ENCODE results near the gene OSBPL10. TPM values are rescaled to one million over a fixed set of nuclear protein-coding genes. Genes with fewer than 3 reads are reported as not detected.
"Not testable (repeated sequence)": the region's sequence is repeated elsewhere in the genome, so short reads cannot be mapped to it uniquely, and the experiment has no call there.

Gene OSBPL10
- total RNA-seq, 1 donor: 15.0 TPM

DNA sequence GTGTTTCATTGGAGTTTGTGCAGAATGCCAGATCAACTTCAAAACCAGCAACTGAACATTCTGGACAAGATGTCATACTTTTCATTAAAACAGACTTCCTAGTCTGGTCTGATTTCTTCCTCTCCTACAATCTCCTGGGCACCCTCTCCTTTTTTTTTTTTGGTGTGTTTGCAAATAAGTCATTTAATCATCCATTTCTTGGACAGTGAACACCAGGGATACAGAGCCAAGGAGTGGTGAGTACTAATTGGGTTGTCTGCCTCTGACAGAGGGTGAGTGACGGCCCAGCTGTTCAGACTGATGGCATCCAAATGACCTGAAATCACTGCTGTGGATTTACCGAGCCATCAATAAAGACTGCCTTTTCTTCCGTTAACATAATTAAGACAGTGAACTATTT, 290.3 kb downstream of the OSBPL10 start:
- no peak for DNase-seq (ENCODE audit: low read depth)
- H3K4me3 ChIP-seq (ENCODE audit: low read depth, low read length): no peak overlapping the region
- TF ChIP-seq, protein P1, sequence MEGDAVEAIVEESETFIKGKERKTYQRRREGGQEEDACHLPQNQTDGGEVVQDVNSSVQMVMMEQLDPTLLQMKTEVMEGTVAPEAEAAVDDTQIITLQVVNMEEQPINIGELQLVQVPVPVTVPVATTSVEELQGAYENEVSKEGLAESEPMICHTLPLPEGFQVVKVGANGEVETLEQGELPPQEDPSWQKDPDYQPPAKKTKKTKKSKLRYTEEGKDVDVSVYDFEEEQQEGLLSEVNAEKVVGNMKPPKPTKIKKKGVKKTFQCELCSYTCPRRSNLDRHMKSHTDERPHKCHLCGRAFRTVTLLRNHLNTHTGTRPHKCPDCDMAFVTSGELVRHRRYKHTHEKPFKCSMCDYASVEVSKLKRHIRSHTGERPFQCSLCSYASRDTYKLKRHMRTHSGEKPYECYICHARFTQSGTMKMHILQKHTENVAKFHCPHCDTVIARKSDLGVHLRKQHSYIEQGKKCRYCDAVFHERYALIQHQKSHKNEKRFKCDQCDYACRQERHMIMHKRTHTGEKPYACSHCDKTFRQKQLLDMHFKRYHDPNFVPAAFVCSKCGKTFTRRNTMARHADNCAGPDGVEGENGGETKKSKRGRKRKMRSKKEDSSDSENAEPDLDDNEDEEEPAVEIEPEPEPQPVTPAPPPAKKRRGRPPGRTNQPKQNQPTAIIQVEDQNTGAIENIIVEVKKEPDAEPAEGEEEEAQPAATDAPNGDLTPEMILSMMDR (IDR thresholded peaks at IDR 0.05; ENCODE audit: insufficient read depth, low read length): no peak

DNA sequence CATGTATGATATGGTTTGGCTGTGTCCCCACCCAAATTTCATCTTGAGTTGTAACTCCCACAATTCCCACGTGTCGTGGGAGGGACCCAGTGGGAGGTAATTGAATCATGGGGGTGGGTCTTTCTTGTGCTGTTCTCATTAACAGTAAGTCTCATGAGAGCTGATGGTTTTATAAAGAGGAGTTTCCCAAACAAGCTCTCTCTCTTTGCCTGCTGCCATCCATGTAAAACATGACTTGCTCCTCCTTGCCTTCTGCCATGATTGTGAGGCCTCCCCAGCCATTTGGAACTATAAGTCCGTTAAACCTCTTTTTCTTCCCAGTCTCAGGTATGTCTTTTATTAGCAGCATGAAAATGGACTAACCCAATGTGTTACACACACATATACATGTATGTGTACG, 291.5 kb downstream of the OSBPL10 start:
- DNase-seq (ENCODE audit: low read depth); H3K4me3 ChIP-seq (ENCODE audit: low read depth, low read length): not testable (repeated sequence)

DNA sequence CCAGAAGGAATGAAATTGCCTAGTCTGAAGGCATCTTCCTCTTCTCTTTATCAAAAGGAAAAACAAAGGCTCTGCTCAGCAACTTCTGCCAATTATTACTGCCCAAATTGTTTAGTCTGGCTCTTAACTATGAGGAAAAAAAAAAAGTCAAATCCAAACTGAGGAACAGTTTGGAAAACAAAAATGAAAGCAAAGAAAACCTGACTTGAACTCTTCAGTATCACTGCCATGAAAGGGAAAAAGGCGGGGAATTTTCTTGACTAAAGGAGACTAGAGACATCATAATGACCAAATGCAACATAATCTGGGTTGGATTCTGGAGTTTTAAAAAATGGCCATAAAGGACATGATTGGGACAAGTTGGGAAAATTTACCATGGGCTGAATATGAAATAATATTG, 292.1 kb downstream of the OSBPL10 start:
- no peak for DNase-seq (ENCODE audit: low read depth)
- H3K4me3 ChIP-seq (ENCODE audit: low read depth, low read length): no peak overlapping the region
- TF ChIP-seq, protein P1 (IDR thresholded peaks at IDR 0.05; ENCODE audit: insufficient read depth, low read length): no peak

DNA sequence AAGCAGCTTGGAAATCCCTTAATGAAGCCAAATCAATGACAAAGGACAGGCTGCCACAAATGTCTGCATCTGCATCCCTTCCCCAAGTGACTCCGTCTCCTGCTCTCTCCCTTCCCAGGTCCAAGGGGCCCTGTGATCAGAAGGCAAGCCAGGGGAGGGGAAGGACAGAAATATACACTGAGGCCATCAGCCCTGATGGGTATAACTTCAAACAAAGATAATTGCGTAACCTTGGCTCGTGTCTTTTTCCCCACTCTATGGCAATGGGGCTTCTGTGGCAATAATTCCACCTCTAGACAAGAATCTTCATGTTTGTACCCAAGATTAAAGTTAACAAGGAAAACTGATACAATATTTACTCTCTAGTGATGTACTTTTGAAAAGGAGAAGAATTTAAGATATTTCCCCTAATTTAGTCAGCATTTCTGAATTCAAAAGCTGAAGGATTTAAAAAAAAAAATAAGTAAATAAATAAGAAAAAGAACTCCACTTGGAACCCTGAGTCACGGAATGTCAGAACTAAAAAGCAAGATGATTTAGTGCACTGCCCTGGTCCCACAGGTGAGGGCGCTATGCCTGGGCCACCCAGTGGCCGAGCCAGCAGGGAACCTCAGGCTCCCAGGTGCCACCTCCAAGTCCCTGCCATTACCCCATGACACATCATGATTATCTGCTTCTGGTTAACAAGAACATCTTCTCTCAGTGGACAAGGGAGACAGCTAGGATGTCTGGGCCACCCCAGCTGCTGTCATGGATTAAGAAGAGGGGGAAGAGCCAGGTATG, 293.9 kb downstream of the OSBPL10 start:
- H3K4me3 ChIP-seq (ENCODE audit: low read depth, low read length): no peak overlapping the region
- DNase-seq (ENCODE audit: low read depth): no peak
- TF ChIP-seq, protein P1 (IDR thresholded peaks at IDR 0.05; ENCODE audit: insufficient read depth, low read length): no peak

DNA sequence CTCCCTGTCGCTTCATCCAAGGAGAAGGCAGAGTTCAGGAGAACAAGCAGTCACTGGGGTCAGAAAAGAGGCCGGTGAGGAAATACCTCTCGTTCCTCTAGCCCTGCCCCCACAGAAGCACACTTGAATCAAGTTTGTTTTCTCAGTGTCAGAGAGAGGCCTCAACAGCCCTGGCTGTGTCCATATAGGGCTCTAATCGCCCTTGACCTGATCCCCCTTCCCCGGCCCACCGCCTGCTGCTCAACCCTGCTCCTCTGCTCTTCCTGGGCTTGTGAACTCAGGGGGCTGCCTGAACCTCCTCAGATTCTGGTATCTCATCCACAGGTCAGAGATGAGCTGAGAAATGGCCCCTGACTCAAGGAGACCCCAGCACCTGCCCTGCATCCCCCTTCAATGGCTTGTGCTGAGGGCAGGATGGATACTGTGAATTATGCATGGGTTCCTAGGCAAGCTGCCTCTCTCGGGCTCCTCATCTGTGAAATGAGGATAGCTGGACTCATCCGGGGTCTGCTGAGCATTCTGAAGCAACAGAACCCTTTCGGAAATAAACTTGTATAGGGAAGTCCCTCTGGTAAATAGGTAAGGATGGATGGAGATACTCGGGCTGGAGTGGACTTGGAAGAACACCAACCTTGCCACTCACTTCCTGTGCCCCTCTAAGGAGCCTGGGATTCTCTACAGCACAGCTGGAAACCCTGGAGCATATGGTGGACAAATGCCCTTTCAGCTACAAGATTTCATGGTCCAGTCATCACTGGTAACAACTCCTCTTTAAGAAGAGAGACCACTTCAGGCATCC, 300.8 kb downstream of the OSBPL10 start:
- TF ChIP-seq, protein P1 (IDR thresholded peaks at IDR 0.05; ENCODE audit: insufficient read depth, low read length): no peak
- DNase-seq (ENCODE audit: low read depth): no peak
- no peak overlapping the region for H3K4me3 ChIP-seq (ENCODE audit: low read depth, low read length)

DNA sequence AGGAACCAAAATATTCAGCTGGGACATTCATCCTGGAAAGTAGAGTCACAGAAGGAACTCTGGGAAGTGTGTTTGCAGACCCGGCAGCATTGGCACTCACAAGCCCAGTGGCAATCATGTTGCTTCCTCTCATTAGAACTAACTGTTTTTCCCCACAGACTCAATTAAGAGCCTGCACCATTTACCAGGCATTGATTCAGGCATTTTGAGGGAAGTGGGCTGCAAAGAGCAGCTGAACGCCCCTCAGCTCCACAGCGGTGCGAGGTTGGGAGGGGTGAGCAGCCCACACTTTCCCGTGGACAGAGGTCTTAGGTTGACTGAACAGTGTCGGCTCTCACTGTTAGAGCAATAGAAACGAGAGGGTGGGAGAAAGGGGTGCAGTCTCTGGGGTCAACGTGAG, 304.5 kb downstream of the OSBPL10 start:
- H3K4me3 ChIP-seq (ENCODE audit: low read depth, low read length): no peak overlapping the region
- TF ChIP-seq, protein P1 (IDR thresholded peaks at IDR 0.05; ENCODE audit: insufficient read depth, low read length): no peak
- DNase-seq (ENCODE audit: low read depth): no peak

DNA sequence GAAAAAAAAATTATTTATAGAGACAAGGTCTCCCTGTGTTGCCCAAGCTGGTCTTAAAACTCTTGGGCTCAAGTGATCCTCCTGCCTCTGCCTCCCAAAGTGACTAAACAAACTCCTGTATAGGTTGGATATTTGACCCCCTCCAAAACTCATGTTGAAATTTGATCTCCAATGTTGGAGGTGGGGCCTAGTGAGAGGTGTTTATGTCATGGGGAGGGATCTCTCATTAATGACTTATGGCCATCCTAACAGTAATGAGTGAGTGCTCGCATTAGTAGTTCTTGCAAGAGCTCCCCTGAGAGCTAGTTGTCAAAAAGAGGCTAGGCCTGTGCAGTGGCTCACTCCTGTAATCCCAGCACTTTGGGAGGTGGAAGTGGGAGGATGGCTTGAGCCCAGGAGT, 307.1 kb downstream of the OSBPL10 start:
- H3K4me3 ChIP-seq (ENCODE audit: low read depth, low read length): no peak overlapping the region
- TF ChIP-seq, protein P1 (IDR thresholded peaks at IDR 0.05; ENCODE audit: insufficient read depth, low read length): no peak
- DNase-seq (ENCODE audit: low read depth): no peak

Data from fibroblast of the aortic adventitia (primary cell).